ENCODE results near the gene CFI. TPM values are rescaled to one million over a fixed set of nuclear protein-coding genes. Genes with fewer than 3 reads are reported as not detected.

The CFI gene
- total and polyA plus RNA-seq, 2 of the 8 experiments (the other 6 are each of a cell fraction or from before 2014, with no cell fraction given): not detected

DNA sequence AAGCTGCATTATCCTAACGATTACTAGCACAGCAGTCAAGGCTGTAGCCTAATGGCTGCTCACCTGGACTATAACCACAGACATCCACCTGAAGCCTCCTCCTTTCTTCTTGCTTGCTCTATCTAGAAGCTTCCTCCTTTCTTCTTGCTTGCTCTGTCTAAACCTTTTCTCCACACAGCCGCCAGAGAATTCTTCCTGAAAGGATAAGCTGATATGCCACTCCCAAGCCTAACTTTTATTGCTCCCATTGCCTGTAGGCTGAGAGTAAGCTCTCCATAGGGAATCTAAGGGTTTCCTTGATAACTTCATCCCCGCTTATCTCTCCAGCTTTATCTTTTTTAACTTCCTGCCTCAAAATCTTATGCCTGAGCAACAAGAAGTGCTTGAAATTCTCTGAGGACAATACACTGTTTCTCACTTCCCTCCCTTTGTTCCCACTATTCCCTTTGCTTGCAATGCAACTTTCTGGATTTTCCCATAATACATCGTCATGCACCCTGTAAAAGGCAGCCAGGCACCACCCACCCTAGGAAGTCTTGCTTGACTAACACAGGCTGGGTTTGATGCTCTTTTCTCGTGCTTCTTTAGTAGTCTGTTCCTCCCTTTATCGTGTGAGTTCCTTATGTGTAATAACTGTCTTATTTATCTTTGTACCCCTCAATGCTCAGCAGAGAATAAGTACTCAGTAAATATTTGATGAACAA lies 44.7 kb upstream of the CFI start (continued):
- TF ChIP-seq, protein P1, sequence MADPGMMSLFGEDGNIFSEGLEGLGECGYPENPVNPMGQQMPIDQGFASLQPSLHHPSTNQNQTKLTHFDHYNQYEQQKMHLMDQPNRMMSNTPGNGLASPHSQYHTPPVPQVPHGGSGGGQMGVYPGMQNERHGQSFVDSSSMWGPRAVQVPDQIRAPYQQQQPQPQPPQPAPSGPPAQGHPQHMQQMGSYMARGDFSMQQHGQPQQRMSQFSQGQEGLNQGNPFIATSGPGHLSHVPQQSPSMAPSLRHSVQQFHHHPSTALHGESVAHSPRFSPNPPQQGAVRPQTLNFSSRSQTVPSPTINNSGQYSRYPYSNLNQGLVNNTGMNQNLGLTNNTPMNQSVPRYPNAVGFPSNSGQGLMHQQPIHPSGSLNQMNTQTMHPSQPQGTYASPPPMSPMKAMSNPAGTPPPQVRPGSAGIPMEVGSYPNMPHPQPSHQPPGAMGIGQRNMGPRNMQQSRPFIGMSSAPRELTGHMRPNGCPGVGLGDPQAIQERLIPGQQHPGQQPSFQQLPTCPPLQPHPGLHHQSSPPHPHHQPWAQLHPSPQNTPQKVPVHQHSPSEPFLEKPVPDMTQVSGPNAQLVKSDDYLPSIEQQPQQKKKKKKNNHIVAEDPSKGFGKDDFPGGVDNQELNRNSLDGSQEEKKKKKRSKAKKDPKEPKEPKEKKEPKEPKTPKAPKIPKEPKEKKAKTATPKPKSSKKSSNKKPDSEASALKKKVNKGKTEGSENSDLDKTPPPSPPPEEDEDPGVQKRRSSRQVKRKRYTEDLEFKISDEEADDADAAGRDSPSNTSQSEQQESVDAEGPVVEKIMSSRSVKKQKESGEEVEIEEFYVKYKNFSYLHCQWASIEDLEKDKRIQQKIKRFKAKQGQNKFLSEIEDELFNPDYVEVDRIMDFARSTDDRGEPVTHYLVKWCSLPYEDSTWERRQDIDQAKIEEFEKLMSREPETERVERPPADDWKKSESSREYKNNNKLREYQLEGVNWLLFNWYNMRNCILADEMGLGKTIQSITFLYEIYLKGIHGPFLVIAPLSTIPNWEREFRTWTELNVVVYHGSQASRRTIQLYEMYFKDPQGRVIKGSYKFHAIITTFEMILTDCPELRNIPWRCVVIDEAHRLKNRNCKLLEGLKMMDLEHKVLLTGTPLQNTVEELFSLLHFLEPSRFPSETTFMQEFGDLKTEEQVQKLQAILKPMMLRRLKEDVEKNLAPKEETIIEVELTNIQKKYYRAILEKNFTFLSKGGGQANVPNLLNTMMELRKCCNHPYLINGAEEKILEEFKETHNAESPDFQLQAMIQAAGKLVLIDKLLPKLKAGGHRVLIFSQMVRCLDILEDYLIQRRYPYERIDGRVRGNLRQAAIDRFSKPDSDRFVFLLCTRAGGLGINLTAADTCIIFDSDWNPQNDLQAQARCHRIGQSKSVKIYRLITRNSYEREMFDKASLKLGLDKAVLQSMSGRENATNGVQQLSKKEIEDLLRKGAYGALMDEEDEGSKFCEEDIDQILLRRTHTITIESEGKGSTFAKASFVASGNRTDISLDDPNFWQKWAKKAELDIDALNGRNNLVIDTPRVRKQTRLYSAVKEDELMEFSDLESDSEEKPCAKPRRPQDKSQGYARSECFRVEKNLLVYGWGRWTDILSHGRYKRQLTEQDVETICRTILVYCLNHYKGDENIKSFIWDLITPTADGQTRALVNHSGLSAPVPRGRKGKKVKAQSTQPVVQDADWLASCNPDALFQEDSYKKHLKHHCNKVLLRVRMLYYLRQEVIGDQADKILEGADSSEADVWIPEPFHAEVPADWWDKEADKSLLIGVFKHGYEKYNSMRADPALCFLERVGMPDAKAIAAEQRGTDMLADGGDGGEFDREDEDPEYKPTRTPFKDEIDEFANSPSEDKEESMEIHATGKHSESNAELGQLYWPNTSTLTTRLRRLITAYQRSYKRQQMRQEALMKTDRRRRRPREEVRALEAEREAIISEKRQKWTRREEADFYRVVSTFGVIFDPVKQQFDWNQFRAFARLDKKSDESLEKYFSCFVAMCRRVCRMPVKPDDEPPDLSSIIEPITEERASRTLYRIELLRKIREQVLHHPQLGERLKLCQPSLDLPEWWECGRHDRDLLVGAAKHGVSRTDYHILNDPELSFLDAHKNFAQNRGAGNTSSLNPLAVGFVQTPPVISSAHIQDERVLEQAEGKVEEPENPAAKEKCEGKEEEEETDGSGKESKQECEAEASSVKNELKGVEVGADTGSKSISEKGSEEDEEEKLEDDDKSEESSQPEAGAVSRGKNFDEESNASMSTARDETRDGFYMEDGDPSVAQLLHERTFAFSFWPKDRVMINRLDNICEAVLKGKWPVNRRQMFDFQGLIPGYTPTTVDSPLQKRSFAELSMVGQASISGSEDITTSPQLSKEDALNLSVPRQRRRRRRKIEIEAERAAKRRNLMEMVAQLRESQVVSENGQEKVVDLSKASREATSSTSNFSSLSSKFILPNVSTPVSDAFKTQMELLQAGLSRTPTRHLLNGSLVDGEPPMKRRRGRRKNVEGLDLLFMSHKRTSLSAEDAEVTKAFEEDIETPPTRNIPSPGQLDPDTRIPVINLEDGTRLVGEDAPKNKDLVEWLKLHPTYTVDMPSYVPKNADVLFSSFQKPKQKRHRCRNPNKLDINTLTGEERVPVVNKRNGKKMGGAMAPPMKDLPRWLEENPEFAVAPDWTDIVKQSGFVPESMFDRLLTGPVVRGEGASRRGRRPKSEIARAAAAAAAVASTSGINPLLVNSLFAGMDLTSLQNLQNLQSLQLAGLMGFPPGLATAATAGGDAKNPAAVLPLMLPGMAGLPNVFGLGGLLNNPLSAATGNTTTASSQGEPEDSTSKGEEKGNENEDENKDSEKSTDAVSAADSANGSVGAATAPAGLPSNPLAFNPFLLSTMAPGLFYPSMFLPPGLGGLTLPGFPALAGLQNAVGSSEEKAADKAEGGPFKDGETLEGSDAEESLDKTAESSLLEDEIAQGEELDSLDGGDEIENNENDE (IDR thresholded peaks at IDR 0.05; ENCODE audit: insufficient replicate concordance, low read length): no peak
- no peak for TF ChIP-seq MAFK (IDR thresholded peaks at IDR 0.05; ENCODE audit: low read depth, low read length)

Data from H1 (cell line).